GM15510 (cell line): ENCODE data around the gene POU2AF3.

ENCODE experiments used
- POLR2A ChIP-seq: IDR thresholded peaks from 3 replicates; pipeline ENCODE4 v1.6.1; 2011; ENCODE audit warnings: borderline replicate concordance; ENCODE audit not compliant: insufficient read length; ENCODE audit errors: extremely low read depth

The POU2AF3 gene

GRCh38 chr11:111310088-111310487, 11.7 kb downstream of the POU2AF3 start:
- no peak for TF ChIP-seq POLR2A

GRCh38 chr11:111310723-111311122, 12.4 kb downstream of the POU2AF3 start:
- no peak for TF ChIP-seq POLR2A

- TF ChIP-seq POLR2A: no peak
Observed at GRCh38 chr11:111312076-111312475, 13.7 kb downstream of the POU2AF3 start.

GRCh38 chr11:111319296-111319695, 20.9 kb downstream of the POU2AF3 start:
- TF ChIP-seq POLR2A: no peak

GRCh38 chr11:111320728-111321568, 22.6 kb downstream of the POU2AF3 start:
- no peak for TF ChIP-seq POLR2A

- TF ChIP-seq POLR2A: no peak
Observed at GRCh38 chr11:111322534-111322933, 24.2 kb downstream of the POU2AF3 start.

- TF ChIP-seq POLR2A: no peak
Observed at GRCh38 chr11:111324277-111324720, 26.0 kb downstream of the POU2AF3 start.

GRCh38 chr11:111325259-111325658, 26.9 kb downstream of the POU2AF3 start:
- TF ChIP-seq POLR2A: no peak

GRCh38 chr11:111326824-111327223, 28.5 kb downstream of the POU2AF3 start:
- TF ChIP-seq POLR2A: no peak

- no peak for TF ChIP-seq POLR2A
Observed at GRCh38 chr11:111327908-111328624, 29.7 kb downstream of the POU2AF3 start.

- TF ChIP-seq POLR2A: no peak
Observed at GRCh38 chr11:111329306-111330204, 31.2 kb downstream of the POU2AF3 start.

GRCh38 chr11:111330234-111330893, 32.0 kb downstream of the POU2AF3 start:
- TF ChIP-seq POLR2A: no peak

- TF ChIP-seq POLR2A: no peak
Observed at GRCh38 chr11:111331711-111332479, 33.5 kb downstream of the POU2AF3 start.
